GM18868 (cell line): ENCODE results near the gene LAMA2.
"Not testable (repeated sequence)": the region's sequence is repeated elsewhere in the genome, so short reads cannot be mapped to it uniquely, and the experiment has no call there.

Experiments used
- ATAC-seq: cut with Tn5 transposase; IDR thresholded peaks from one replicate; pipeline ENCODE4 v1.9.1; 2021; ENCODE audit warnings: mild to moderate bottlenecking, moderate library complexity; ENCODE audit not compliant: unreplicated experiment

Gene LAMA2

DNA sequence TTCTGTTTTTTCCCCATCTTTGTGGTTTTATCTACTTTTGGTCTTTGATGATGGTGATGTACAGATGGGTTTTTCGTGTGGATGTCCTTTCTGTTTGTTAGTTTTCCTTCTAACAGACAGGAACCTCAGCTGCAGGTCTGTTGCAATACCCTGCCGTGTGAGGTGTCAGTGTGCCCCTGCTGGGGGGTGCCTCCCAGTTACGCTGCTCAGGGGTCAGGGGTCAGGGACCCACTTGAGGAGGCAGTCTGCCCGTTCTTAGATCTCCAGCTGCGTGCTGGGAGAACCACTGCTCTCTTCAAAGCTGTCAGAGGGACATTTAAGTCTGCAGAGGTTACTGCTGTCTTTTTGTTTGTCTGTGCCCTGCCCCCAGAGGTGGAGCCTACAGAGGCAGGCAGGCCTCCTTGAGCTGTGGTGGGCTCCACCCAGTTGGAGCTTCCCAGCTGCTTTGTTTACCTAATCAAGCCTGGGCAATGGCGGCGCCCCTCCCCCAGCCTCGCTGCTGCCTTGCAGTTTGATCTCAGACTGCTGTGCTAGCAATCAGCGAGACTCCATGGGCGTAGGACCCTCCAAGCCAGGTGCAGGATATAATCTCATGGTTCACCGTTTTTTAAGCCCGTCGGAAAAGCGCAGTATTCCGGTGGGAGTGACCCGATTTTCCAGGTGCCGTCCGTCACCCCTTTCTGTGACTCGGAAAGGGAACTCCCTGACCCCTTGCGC lies 289.5 kb downstream of the LAMA2 start:
- ATAC-seq = not testable (repeated sequence)

DNA sequence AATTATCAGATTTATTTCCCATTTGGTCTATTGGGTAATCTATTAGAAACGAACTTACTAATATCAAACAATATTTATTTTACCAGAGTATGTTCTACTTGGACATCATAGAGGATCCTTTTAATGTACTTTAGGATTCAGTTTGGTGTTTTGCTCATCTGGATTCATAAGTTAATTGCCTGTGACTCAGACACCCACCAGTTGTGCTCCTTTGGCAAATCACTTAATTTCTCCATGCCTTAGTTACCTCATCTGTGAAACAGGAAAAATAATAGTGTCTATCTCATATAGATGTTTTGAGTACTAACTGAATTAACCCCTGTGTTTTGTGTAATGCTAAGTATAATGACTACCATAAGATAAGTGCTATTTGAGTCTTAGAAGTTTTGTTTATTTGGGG lies 292.1 kb downstream of the LAMA2 start:
- no peak for ATAC-seq

GRCh38 chr6:129177801-129178200 lies 294.9 kb downstream of the LAMA2 start:
- ATAC-seq = no peak

DNA sequence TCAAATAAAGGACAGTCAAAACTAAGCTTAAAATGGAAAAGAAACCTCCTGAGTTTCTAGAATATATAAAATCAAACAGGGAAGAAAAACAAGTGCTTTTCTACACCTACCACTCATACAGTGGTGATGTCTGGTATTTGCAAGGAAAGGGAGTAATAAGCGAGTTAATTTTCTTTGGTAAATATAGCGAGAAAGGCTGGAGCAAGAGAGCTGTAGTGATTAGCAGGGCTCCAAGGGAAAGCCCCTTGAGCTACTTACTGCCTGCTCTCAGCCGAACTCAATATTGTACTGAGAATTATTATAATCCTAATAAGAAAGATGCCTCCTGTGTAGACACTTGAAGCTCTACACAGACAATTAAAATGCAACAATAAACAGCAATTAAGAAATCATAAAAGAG lies 296.3 kb downstream of the LAMA2 start:
- no peak for ATAC-seq

DNA sequence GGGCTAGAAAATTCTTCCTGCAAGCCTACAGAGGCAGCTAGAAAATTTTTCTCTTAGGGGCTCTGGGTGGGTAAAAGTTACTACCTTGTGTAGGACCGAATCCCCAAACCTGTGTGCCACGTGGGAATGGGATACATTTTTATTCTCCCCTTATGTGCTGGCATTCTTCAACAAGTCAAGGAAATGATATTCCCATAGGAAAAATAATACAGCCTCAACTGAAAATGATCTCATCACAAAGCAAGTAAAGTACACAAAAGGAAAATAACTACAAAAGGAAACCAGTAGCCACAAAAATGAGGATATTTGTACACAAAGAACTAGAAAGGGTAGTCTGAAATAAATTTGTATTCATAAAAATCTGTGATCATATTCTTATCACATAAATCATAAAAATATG lies 298.1 kb downstream of the LAMA2 start:
- no peak for ATAC-seq

GRCh38 chr6:129183187-129183591 lies 300.3 kb downstream of the LAMA2 start:
- no peak for ATAC-seq

- ATAC-seq = no peak
These were observed 300.9 kb downstream of the LAMA2 start for GRCh38 chr6:129183681-129184301.

GRCh38 chr6:129184324-129184723 lies 301.4 kb downstream of the LAMA2 start:
- ATAC-seq = no peak

- ATAC-seq = no peak
These were observed 301.9 kb downstream of the LAMA2 start for GRCh38 chr6:129184808-129185366.

GRCh38 chr6:129186988-129187387 lies 304.1 kb downstream of the LAMA2 start:
- ATAC-seq = no peak

GRCh38 chr6:129188306-129188705 lies 305.4 kb downstream of the LAMA2 start:
- ATAC-seq = no peak

- no peak for ATAC-seq
These were observed 305.9 kb downstream of the LAMA2 start for GRCh38 chr6:129188795-129189194.

GRCh38 chr6:129189266-129189665 lies 306.3 kb downstream of the LAMA2 start:
- ATAC-seq = no peak

- ATAC-seq = no peak
These were observed 308.3 kb downstream of the LAMA2 start for GRCh38 chr6:129191235-129191634.

DNA sequence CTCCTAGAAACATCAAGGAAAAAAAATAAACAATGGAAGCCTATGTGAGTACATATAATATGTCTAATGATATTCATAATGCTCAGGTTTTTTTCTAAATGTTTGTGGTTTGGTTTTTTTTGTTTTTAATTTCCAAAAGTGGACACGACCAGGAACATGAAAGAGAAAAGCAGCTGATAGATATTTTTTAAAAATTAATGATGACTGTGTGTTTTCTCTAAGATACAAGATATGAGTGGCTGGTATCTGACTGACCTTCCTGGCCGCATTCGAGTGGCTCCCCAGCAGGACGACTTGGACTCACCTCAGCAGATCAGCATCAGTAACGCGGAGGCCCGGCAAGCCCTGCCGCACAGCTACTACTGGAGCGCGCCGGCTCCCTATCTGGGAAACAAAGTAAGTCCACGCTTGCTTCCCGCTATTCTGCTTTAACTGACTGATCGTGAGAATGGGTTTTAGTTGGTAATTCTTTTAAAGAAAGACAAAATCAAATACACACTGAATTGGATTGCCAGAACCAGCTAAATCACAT lies 309.6 kb downstream of the LAMA2 start:
- no peak for ATAC-seq

GRCh38 chr6:129194306-129194941 lies 311.5 kb downstream of the LAMA2 start:
- ATAC-seq = no peak

- ATAC-seq = no peak
These were observed 312.2 kb downstream of the LAMA2 start for GRCh38 chr6:129195161-129195560.

- ATAC-seq = no peak
These were observed 312.7 kb downstream of the LAMA2 start for GRCh38 chr6:129195643-129196042.

DNA sequence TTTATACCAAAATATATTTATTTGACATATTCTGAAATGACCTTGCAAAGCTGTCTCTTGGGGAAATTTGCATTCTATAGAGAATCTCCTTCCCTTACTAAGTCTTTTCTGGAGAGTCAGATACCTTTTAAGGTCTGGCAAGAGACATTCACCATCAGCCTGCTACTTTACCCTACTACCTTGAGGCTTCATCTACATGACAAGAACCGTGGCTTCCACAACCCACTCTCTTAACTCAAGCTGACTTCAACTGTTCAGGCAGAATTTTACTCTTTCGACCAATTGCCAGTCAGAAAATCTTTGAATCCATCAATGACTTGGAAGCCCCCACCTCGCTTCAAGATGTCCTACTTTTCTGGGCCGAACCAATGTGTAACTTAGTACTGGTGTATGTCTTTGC lies 314.2 kb downstream of the LAMA2 start:
- ATAC-seq = no peak

DNA sequence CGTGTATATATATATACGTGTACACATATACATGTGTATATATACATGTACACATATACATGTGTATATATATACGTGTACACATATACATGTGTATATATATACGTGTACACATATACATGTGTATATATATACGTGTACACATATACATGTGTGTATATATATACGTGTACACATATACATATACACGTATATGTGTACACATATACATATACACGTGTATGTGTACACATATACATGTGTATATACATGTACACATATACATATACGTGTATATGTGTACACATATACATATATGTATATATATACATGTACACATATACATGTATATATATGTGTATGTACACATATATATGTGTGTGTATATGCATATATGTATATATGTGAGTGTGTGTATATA lies 317.2 kb downstream of the LAMA2 start:
- no peak for ATAC-seq

- ATAC-seq = no peak
These were observed 320.4 kb downstream of the LAMA2 start for GRCh38 chr6:129203190-129203900.
